ENCODE data around the gene HBE1.

HBE1 gene

DNA sequence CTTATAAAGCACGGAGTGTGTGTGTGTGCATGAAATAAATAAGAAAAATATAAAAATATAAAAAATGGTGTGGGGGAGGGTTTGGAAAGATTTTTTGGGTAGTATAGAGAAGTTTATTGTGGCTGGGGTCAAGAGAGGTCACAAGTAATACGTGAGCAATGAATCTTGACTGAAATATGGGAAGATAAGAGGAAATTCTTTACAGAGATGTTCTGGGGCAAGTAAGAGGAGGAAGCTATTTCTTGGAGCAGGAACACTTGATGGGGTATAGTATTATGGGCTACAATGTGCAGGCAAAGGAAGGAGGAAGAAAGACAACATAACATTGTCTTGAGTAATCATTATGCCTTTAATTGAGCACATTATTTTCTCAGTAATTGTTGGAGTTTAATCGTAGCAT, 37.6 kb downstream of the HBE1 start:
- no peak for DNase-seq

DNA sequence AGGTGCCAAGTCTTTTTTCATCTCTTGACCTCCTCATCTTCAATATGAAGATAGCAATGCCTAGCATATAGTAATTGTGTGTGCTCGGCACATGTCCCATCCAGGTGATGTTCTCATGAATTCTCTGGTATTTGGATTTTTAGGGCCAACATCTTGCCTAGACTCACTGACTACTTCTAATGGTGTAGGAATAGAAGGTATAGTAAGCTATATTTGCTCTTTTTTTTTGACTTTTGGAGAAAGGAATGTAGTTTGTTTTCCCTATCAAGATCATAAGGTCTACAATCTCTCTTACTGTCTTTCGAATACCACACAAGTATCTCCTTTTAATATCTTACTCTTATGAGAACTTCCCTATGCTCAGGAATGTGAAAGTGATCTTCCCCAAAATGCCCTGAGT, 38.6 kb downstream of the HBE1 start:
- DNase-seq = no peak

DNA sequence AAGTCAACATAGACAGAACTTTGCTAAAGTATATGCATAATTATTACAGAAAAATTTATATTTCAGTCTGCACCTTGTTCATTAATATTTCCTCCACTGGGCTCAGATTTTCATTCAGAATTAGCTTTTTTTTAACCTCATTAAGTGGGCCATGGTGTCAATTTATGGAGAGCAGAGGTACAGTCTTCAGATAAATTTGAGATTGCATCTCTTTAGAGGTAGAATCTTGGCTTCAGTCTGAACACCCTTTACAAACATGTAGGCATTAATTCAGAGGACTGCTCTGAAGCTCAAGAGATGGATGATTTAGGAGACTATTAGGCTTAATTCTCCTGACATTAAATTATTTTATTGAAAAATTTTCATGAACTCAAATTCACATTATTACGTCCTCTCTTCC, 39.5 kb downstream of the HBE1 start:
- DNase-seq = no peak

DNA sequence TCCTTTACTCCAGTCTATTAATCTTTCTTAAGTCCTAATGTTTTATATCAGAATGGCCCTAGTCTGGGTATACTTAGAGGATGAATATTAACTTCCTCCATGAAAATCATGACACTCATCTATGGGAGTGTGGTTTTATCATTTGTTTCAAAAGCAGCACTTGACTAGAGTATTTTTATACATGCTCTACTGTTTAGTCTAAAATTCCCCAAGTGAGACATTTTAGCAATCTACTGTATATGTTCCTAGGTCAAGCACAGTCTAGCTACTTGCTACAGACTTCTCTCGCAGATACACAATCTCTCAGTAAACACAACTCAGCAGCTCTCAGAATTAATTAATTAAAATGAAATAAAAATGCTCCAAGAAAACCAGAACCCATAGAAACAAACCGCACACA, 39.9 kb downstream of the HBE1 start:
- DNase-seq = no peak

DNA sequence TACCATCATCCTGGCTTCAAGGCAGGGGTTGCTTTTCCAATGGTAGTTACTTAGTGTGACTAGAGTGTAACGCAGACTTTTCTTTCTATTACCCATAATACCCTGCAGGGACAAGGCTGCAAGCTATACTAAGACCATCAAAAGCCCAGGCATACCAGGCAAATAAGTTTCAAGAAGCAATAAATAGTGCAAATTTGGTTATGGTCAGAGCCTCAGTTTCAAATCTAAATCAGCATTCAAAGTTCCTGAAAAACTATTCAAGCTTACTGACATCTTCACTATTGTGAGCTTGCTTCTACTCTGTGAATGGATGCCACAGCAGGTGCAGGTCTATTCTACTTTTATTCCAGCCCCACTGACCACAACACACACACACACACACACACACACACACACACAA, 40.4 kb downstream of the HBE1 start:
- DNase-seq = no peak

DNA sequence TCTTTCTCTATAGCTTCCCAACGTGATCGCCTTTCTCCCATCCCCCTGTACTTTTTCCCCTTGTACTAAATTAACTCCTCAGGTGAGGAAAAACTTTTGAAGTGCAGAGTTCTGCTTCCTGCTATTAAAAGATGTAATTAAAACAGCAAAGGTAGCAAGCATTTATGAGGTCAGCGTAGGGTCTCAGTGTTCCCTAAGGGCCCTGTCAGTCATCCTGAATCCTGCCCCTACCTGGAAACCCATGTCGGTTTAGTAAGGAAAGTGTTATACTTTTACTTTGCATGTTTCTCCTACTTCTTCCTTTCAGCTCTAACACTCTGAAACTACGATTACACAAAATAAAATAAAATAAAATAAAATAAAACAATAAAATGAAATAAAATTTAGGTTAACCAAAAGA, 41.6 kb downstream of the HBE1 start:
- DNase-seq = no peak

DNA sequence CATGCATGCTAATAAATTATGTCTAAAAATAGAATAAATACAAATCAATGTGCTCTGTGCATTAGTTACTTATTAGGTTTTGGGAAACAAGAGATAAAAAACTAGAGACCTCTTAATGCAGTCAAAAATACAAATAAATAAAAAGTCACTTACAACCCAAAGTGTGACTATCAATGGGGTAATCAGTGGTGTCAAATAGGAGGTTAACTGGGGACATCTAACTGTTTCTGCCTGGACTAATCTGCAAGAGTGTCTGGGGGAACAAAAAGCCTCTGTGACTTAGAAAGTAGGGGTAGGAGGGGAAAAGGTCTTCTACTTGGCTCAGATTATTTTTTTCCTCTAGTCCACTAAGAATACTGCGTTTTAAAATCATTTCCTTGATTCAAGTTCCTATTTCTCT, 42.1 kb downstream of the HBE1 start:
- no peak for DNase-seq

DNA sequence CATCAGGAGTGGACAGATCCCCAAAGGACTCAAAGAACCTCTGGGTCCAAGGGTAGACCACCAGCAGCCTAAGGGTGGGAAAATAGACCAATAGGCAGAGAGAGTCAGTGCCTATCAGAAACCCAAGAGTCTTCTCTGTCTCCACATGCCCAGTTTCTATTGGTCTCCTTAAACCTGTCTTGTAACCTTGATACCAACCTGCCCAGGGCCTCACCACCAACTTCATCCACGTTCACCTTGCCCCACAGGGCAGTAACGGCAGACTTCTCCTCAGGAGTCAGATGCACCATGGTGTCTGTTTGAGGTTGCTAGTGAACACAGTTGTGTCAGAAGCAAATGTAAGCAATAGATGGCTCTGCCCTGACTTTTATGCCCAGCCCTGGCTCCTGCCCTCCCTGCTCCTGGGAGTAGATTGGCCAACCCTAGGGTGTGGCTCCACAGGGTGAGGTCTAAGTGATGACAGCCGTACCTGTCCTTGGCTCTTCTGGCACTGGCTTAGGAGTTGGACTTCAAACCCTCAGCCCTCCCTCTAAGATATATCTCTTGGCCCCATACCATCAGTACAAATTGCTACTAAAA, 42.9 kb downstream of the HBE1 start, which contains the start of gene HBB:
Gene HBB (minus strand): TSS at position 340 of the 579 bp plus-strand sequence. CDS start 50 bp downstream, at position 290.
- no peak for DNase-seq

DNA sequence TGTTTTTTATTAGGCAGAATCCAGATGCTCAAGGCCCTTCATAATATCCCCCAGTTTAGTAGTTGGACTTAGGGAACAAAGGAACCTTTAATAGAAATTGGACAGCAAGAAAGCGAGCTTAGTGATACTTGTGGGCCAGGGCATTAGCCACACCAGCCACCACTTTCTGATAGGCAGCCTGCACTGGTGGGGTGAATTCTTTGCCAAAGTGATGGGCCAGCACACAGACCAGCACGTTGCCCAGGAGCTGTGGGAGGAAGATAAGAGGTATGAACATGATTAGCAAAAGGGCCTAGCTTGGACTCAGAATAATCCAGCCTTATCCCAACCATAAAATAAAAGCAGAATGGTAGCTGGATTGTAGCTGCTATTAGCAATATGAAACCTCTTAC, 44.3 kb downstream of the HBE1 start:
- no peak for DNase-seq

DNA sequence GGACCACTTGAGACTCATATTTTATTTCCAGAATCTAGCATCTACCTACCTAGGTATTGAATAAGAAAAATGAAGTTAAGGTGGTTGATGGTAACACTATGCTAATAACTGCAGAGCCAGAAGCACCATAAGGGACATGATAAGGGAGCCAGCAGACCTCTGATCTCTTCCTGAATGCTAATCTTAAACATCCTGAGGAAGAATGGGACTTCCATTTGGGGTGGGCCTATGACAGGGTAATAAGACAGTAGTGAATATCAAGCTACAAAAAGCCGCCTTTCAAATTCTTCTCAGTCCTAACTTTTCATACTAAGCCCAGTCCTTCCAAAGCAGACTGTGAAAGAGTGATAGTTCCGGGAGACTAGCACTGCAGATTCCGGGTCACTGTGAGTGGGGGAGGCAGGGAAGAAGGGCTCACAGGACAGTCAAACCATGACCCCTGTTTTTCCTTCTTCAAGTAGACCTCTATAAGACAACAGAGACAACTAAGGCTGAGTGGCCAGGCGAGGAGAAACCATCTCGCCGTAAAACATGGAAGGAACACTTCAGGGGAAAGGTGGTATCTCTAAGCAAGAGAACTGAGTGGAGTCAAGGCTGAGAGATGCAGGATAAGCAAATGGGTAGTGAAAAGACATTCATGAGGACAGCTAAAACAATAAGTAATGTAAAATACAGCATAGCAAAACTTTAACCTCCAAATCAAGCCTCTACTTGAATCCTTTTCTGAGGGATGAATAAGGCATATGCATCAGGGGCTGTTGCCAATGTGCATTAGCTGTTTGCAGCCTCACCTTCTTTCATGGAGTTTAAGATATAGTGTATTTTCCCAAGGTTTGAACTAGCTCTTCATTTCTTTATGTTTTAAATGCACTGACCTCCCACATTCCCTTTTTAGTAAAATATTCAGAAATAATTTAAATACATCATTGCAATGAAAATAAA, 44.9 kb downstream of the HBE1 start:
- no peak for DNase-seq

DNA sequence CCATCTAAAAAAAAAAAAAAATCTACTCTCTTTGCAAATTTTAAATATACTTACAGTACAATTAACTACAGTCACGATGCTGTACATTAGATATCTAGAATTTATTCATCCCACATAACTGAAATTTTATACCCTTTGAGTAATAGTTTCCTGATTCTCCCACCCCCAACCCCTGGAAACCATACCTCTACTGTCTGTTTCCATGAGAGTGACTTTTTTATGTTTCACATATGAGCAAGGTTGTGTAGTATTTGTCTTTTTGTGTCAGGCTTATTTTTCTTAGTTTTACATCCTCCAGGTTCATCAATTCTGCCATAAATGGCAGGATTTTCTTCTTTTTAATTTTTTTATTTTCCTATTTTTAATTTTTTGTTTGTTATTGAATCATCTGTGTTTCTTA, 46.1 kb downstream of the HBE1 start:
- DNase-seq = no peak

DNA sequence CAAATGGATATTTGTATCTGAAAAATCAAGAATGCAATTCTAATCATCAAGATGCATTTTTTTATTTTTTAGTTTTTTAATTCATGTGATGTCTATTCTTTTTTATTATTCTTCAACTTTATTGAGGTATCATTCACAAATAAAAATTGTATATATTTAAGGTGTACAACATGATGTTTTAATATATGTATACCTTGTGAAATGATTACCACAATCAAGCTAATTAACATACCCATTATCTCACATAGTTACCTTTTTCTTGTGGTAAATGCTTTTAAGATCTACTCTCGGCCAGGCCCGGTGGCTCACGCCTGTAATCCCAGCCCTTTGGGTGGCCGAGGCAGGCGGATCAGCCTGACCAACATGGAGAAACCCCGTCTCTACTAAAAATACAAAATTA, 46.6 kb downstream of the HBE1 start:
- DNase-seq = no peak

Data from activated CD4-positive, alpha-beta T cell treated with anti-CD3 and anti-CD28 coated beads, Interleukin-2, amount 50 U/mL, for 16 hours (primary cell).